CD1c-positive myeloid dendritic cell (primary cell): ENCODE results near the gene MAN2A1.
"Not testable (repeated sequence)": the region's sequence is repeated elsewhere in the genome, so short reads cannot be mapped to it uniquely, and the experiment has no call there.

ENCODE experiments used
- DNase-seq: peaks from one replicate; pipeline ENCODE4 v3.0.0-alpha.2; 2016; ENCODE audit errors: extremely low spot score

The MAN2A1 gene

DNA sequence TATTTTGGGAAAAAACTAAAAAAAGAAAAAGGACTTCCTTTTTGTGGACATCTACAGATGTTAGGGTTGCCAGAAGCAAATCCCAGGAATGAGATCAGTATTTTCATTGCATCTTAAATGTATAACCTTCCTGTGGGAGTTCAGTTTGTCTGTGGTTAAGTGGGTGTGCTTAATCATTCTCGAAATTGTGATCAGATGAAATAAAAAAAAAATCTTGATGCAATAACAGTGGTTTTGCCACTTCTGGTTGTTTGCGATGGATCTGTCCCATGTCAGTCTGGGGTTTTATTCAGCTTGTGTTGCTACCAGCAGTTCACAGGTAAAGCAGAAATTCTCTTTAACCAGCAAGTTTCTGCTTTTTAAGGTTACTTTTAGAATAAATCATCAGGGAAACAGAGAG lies 179.0 kb downstream of the MAN2A1 start:
- DNase-seq: no peak

DNA sequence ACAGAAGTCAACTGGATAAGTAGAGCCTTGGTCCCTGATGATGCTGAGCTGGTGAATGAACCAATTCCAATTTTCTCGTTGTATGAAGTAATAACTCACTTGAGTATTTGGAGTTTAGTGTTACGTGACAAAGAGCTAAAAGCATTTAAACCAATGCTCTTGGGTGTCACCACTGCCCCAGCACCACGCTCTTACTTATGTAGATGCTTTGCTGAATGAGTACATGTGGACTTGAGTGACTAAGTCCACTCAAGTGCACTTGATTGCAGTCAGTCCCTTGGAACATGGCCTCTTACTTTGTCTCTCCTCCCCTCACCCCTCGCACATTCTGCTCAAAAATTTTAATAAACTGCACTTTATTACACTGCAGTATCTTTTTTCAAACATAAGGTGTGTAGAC lies 184.0 kb downstream of the MAN2A1 start:
- DNase-seq: no peak

DNA sequence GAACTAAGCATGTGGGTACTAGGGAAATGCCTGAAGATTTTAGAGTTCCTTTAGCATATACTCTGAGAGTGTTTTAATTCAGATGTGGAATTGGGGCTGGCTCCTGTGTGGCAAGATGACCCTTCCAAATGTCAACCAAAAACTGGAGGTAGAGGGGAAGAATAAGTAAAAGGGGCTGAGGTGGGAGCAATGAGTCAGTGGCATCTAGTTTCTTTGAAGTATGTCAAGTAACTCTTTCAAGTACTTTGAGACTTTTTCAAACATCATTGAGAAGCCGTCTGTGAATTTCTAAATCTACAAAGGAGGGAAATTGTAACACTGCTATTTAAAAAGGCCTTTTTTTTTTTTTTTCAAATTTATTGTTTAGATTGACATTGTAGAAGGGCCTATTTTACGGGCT lies 184.4 kb downstream of the MAN2A1 start:
- no peak for DNase-seq

DNA sequence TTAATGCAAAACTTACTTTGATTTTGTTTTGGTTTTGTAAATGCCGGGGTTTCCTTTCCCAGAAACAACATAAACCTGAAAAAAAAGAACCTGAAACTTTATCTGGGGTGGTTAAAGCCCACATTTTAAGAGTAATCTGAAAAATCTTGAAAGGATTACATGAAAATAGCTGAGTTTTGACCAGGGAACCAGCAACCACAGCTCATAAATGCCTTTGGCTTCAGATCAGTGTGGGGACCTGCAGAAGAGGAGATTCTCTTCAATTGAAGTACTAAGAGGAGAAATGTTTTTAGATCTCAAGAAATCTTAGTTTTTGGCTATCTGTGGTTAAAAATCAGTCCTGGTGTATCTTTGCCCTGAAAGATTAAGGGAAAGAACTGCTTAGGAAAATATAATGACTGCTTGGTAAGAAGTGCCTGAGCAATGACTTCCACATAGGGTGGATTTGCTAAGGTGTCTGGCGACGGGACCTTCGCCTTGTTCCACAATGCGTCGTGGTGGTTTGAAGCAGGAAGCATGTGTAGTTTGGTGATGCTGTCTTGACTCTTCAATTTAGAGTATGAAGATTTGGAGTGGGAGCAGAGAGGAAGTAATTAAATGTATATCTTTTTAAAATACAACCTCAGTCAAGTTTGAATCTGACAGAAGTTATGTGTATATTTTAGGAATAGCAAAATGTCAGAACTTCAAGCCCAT lies 186.5 kb downstream of the MAN2A1 start:
- DNase-seq: no peak

DNA sequence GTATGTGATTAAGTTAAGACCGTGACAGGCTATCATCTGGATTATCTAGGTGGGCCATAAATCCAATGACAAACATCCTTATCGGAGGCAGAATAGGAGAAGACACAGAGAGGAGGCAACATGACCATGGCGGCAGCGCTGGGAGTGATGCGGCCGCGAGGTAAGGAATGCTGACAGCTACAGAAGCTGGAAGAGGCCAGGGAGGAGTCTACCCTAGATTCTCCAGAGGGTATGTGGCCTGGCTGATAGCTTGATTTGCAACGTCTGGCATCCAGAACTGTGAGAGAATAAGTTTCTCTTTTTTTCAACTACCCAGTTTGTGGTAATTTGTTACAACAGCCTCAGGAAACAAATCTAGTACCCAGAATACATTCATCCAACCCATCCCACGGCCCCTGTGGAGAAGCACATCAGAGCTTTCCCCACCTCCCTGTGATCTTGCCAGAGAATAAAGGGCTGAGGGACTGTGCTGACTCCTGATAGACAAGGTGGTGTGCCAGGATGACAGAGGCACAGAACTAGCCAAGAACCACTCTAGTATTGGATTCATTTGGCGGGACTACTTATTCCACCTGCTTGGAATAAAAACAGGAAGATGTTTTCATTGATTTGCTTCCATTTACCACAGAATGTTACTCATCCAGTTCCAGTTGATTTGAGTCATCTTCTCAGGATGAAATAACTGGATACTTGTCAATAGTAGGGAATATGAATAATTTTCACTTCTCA lies 187.4 kb downstream of the MAN2A1 start:
- DNase-seq: no peak

DNA sequence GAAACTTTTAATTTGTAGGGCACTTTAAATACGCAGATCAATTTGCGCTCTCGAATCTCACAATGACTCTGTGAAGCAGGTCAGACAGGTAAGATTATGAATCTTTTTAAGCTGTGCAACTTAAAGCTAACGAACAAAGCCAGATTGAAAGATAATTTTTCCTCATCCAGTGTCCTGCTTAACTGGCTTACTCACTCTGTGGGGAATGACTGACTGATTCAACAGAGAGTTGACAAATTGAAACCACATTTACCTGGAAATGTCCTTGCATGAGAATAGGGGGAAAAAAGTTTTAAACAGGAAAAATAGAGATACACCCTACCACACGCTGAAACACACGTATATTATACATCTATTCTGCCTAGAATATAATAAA lies 187.9 kb downstream of the MAN2A1 start:
- no peak for DNase-seq

DNA sequence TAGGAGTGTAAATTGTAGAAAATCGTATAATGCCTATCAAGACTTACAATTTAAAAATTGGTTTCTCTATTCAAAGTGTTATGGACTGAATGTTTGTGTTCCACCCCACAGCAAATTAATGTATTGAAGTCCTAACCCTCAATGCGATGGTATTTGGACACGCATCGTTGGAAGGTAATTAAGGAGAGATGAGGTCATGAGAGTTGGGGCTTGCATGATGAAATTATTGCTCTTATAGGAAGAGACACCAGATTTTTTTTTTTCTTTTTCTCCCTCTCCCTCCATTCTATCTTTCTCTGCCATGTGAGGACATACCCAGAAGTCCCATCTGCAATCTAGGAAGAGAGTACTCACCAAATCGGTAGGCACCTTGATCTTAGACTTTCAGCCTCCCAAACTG lies 189.2 kb downstream of the MAN2A1 start:
- DNase-seq: no peak

DNA sequence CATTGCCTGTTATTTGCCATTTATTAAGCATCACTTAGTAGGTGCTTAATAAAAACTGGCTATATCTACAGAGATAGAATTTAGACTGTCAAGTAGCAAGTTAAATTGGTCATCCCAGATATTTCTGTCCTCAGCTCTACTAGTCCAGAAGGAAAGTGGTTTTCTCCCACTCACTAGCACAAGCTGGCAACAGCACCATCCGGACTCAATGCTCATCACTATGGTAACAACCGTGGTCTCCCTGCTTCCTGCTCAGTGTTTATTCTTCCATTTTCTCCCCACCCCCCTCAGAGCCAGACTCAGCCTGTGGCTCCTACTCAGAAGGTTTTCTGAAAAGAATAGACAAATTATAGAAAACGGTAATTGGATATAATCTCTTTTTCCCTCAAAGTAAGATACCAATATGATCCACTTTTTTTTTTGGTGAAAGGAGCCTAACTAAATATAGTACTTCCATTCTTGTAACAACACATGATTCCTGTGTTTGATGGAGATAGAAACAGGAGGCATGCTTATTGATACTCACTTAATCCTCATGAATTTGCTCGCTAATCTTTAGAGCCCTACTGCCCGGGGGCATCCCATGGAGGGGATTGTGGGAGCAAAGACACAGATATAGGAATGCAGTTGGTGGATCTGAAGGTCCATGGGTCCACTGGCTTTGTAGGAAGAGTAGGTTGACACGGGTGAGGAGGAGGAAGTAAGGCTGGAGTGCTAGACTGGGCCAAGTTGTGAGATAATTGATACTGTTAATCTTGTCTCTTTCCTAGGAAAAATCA lies 191.4 kb downstream of the MAN2A1 start:
- no peak for DNase-seq

DNA sequence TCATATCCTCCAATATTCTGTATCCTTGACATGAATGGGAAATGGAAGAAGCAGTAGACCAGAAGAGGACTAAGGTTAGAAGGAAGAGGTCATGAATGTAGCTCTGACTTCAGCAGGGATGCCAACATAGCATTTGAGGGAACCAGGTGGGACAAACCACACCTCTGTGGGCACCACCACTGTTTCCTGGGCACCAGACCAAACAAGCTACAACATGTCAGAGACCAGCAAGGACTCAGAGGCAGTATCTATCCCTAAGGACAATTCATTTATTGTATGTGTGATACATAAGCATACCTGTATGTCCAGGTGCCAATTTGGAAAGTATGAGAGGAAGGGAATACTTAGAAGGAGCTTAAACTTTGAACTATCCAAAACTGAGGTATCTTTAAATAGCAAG lies 192.8 kb downstream of the MAN2A1 start:
- DNase-seq: no peak

DNA sequence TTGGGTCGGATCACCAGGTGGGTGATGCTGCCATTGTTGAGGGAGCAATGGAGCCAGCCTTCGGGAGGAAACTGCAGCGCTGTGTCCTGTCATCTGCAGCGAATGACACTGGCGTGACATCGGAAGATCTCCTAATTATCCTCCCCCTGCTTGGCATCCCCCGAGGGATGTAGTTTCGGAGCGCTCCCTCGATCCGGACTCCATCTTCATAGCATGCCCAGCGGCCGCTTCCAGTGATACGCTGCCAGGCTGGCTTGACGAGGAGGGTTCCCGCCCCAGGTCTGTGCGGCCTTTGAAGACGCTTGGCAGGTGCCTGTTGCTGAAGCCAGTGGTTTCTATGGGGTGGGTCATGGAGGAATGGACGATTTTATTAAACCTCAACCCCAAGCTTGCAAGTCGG lies 194.9 kb downstream of the MAN2A1 start:
- no peak for DNase-seq

DNA sequence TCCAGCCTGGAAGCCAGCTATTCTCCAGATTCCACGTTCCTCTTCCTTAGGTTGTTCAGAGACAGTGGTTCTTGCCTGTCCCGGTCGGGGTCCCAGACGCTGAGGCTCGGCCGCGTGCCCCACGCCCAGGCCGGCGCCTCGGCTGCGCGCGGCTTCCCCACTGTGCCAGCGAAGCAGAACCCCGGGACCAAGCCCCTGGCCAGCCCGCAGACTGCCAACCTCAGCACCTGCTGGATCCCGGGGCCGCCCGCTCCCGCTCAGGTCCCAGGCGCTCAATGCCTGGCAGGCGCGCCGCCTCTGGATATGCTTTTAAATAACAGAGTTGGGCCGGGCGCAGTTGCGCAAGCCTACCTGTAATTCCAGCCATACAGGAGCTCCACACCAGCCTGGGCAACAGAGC lies 195.5 kb downstream of the MAN2A1 start:
- DNase-seq: no peak

DNA sequence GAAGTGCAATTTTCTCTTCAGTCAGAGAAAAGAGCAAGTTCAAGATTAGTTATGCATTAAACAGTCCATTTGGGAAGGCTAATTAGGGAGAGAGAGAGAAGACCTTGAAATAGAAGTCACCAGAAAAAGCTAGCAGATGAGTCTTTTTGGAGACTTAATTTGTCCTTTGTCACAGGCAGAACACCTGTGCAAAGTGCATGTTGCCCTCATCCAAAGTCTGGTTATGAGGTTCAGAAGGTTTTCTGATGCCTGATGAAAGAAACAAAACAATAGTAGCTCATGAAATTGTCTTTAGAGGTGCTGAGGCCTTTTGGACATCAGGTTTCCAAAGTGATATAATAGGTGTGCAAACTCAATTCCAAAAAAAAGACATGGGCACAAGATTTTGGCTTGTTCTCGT lies 199.3 kb downstream of the MAN2A1 start:
- no peak for DNase-seq

DNA sequence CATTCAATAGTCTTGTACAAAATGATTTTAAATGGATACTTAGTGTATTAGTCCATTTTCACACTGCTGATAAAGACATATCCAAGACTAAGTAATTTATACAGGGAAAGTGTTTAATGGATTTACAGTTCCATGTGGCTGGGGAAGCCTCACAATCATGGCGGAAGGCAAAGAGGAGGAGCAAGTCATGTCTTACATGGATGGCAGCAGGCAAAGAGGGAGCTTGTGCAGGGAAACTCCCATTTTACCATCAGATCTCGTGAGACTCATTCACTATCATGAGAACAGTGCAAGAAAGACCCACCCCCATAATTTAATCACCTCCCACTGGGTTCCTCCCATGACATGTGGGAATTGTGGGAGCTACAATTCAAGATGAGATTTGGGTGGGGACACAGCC lies 203.5 kb downstream of the MAN2A1 start:
- DNase-seq: not testable (repeated sequence)

DNA sequence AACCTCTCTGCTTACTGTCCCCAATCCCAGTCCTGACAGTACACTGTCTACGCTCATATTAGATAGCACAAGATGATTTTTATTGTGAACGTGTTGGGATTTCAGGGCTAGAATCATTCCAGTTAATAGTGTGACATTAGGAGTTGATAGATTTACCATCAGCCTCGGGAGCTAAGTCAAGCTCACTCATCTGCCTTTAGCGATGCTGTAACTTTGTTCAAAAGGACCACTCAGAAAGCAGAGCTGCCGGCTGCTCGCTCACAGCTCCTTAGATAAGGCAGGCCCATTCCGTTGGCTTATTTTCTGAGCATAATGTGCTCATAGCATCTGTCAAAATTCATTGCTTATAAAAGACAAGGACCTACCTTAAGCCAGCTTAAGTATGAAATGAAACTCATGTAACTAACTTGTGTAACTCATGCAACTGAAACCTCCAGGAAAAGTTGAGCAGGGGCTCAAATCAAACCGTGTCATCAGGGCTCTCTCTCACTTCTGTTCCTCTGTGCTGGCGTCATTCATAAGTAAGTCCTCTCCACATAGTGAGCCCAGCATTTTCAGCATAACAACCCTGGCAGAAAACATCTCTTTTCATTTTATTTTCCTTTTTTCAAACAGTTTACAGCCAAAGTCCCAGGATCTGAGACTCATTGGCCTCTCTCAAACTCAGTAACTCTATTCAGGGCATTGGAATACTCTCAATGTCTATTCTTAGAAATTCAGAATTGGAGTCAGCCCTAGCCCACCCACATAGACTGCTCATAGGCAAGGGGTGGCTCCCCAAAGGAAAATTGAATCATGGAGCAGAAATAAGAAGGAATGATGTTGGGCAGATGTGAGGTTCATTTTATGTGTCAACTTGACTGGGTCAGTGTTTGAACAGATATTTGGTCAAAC lies 208.8 kb downstream of the MAN2A1 start:
- DNase-seq: no peak

DNA sequence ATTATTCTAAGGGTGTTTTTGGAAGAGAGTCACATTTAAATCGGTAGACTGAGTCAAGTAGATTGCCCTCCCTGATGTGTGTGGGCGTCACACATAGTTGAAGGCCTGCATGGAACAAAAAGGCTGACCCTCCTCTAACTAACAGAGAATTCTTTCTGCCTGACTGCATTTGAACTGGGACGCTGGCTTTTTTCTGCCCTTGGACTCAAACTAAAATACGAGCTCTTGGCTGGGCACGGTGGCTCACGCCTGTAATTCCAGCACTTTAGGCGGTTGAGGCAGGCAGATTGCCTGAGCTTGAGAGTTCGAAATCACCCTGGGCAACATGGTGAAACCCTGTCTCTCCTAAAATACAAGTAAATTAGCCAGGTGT lies 209.4 kb downstream of the MAN2A1 start:
- DNase-seq: no peak

DNA sequence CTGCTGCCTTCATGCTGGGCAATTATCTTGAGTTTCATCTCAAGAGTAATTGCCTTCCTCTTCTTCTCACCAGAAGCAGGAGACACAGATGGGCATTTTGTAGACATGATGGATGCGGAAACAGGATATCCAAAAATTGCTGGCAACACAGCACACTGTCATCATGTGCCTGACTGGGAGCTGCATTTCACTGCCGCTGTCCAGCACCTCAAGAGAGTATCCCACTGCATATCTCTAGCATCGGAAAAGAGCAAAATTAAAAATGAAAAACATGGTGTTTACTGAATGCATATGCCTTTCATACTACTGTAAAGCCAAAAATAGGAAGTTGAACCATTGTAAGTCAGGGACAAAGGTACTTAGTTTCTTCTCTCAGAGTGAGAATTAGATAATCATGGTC lies 210.7 kb downstream of the MAN2A1 start:
- no peak for DNase-seq

DNA sequence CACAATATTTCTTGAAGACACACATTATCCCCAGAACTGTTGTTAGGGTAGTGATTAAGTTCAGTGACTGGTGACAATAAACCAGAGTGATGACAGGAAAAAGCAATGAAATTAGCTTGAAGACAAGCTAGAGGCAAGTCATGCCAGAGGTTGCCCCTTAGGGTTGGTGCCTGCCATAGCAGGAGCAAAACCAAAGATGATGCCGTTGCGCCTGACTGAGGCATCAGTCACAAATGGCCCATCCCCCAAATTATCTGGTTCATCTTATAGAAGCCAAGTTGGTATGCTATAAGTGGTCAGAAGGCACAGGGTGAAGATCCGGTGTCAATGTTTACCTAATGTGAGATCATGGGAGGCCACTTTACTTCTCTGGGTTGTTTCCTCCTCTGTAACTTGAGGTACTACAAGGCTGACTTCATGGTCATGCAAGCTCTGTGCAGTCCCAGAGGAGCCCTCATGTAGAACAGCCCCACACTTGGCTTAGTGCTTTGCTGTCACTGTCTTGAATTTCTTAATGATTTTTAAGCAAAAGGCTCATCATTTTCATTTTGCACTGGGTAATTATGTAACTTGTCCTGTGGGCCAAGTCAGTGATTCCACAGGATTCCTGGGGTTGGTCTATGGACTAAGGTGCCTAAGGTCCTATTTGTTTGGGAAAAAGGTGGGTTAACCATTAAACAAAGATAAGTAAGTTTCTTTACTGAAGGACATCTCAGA lies 211.3 kb downstream of the MAN2A1 start:
- DNase-seq: no peak

DNA sequence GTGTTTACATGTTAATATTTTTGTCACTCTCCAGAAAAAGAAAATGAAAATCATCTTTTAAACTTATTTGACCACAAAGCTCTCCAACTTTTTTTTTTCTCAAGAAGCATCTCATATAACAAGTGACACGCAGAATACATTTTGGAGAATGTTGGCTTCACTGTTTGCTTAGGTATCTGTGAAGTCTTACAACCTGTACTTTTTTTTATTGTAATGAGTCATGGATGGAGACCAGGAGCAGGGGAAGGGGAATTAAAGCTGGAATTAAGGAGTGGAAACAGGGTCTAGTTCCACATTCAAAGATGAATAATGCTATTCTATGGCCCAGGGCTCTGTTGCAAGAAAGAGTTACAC lies 211.9 kb downstream of the MAN2A1 start:
- DNase-seq: no peak

DNA sequence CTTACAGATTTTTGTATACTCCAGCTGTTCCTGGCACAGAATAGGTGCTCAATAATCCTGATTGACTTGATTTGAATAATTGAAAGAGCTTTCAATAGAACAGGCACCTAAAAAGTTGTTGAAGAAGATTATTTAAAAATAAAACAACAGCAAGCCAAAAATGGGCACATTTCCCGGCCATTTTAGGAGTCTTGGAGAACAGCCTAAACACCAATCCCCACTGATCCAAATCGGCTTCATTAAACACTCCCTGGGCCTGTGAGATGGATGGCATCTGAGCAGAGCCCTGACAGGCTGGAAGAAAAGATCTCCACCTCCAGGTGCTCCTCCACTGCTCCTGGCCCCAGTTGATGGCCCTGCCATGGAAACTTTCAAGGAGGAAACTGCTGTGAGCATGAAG lies 213.3 kb downstream of the MAN2A1 start:
- DNase-seq: no peak

DNA sequence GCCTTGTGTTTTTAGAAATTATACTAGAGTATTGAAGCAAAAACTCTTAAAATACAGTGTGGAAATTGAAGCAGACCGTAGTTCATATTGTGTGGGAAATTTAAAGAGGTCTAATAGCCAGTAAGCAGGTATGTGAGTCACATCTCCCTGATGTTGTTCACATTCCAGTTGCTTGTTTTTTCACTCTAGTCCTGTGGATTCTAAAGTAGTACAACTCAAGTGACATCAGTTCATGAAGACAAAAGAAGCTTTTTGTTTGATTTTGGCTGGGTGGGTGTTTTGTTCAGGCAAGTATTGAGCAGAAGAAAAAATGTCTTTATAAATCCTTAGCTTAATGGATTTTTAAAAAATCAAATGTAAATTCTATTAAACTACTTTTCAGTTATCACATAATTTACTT lies 216.2 kb downstream of the MAN2A1 start:
- no peak for DNase-seq

DNA sequence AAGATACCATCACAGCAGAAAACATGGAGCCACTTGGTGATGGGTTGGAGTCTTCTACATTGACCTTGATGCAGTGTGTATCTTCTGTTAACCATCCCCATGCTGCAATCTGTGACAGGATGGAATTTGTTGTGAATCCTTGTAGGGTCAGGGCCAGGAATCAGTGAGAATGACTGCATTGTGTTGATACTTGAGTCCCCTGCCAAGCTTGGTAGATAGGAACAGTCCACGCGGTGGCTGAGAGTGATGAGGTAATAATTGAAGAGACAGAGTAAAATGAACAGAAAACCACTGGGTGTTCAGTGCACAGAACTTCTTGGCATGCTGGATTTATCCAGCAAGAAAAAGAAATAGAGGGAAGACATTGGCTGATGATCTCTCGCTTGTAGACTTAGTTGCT lies 217.5 kb downstream of the MAN2A1 start:
- DNase-seq: no peak

DNA sequence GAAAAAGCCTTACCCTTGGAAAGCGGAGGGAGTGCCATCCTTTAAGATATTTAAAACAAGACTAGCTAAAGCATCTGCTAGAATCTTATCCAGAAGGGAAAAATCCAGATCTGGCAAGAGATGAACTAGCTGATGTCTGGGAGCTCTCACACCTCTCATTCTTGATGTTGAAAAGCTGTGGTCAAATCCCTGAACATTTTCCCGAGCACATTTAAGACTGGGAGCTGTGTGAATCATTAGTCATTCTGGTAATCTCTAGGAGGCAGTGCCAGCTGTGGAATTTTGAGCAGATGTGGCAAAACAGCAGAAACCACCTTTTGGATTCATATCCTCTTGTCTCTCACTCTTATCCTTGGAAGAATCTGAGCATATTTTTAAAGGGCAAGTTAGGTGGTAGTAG lies 218.0 kb downstream of the MAN2A1 start:
- no peak for DNase-seq
